PC-3 (cell line): ENCODE data around the gene FOLR1. TPM values are rescaled to one million over a fixed set of nuclear protein-coding genes. Genes with fewer than 3 reads are reported as not detected.

ENCODE experiments used
- ATAC-seq: fragments of 200-7000 bp; cut with Tn5 transposase; 2 replicates; pipeline ENCODE4 v1.9.1; 2020; ENCODE audit warnings: mild to moderate bottlenecking, moderate library complexity
- BruUV-seq: library from RNA; stranded (reverse); fragments of 400-500 nt; replicated peaks from 2 replicates; lab custom pipeline; 2021; lab: Mats Ljungman, UMichigan
- CTCF ChIA-PET: fragments of 300-600 bp; sonication (Branson Sonifier 250); formaldehyde crosslinking; loops from one replicate; lab custom pipeline; 2022; ENCODE audit warnings: antibody characterized with exemption; lab: Charles Lee
- POLR2A ChIA-PET: fragments of 300-600 bp; sonication (Branson Sonifier 250); formaldehyde crosslinking; loops from one replicate; lab custom pipeline; 2022; ENCODE audit warnings: antibody characterized with exemption; ENCODE audit not compliant: unreplicated experiment; lab: Charles Lee
- DNase-seq: peaks from one replicate; pipeline ENCODE4 v3.0.0-alpha.2; 2015
- H2AFZ ChIP-seq: fragments of 300-600 bp; sonication (generic); 2 replicates; pipeline ENCODE4 v1.6.0; 2016; ENCODE audit warnings: antibody characterized with exemption, low read length
- H3F3A ChIP-seq: fragments of 300-600 bp; sonication (generic); one replicate; pipeline ENCODE4 v1.6.0; 2017; ENCODE audit warnings: antibody characterized with exemption, low read length, control low read depth, mild to moderate bottlenecking; ENCODE audit not compliant: unreplicated experiment
- H3K27ac ChIP-seq: fragments of 300-600 bp; sonication (generic); 2 replicates; pipeline ENCODE4 v1.5.1; 2016; ENCODE audit warnings: mild to moderate bottlenecking, low read length
- H3K27me3 ChIP-seq: fragments of 300-600 bp; sonication (generic); 2 replicates; pipeline ENCODE4 v1.6.1; 2016; ENCODE audit warnings: low read length, mixed read lengths
- H3K36me3 ChIP-seq: fragments of 300-600 bp; sonication (generic); 2 replicates; pipeline ENCODE4 v1.6.1; 2016; ENCODE audit warnings: low read depth, mixed run types, low read length, mixed read lengths
- H3K4me1 ChIP-seq: fragments of 300-600 bp; sonication (generic); 2 replicates; pipeline ENCODE4 v1.5.1; 2016; ENCODE audit warnings: low read length; ENCODE audit not compliant: insufficient read depth
- H3K4me2 ChIP-seq: fragments of 300-600 bp; sonication (generic); 2 replicates; pipeline ENCODE4 v1.6.0; 2016; ENCODE audit warnings: low read length
- H3K4me3 ChIP-seq: fragments of 300-600 bp; sonication (generic); 2 replicates; pipeline ENCODE4 v1.5.1; 2016; ENCODE audit warnings: mild to moderate bottlenecking, low read length, mixed read lengths
- H3K79me2 ChIP-seq: fragments of 300-600 bp; sonication (generic); 2 replicates; pipeline ENCODE4 v1.6.1; 2017; ENCODE audit warnings: low read length, mixed read lengths
- H3K9ac ChIP-seq: fragments of 300-600 bp; sonication (generic); 2 replicates; pipeline ENCODE4 v1.6.0; 2016; ENCODE audit warnings: mild to moderate bottlenecking, low read length
- H3K9me2 ChIP-seq: fragments of 300-600 bp; sonication (generic); replicated peaks from 2 replicates; pipeline ENCODE4 v1.6.1; 2016; ENCODE audit warnings: mixed run types, low read length, mixed read lengths
- H3K9me3 ChIP-seq: fragments of 300-600 bp; sonication (generic); 2 replicates; pipeline ENCODE4 v1.6.1; 2016; ENCODE audit warnings: low read length, mixed read lengths
- H4K20me1 ChIP-seq: fragments of 300-600 bp; sonication (generic); 2 replicates; pipeline ENCODE4 v1.6.1; 2016; ENCODE audit warnings: low read length, mixed read lengths
- EZH2 ChIP-seq: fragments of 300-600 bp; sonication (generic); IDR thresholded peaks from one replicate; pipeline ENCODE4 v1.6.1; 2017; ENCODE audit warnings: antibody characterized with exemption, mild to moderate bottlenecking, low read length; ENCODE audit not compliant: unreplicated experiment
- EZH2phosphoT487 ChIP-seq: fragments of 300-600 bp; sonication (generic); IDR thresholded peaks from 2 replicates; pipeline ENCODE4 v1.6.1; 2018; ENCODE audit warnings: mild to moderate bottlenecking, antibody characterized with exemption, low read length, borderline replicate concordance
- intact Hi-C: fragments of 100-400 bp; cut with micrococcal nuclease; formaldehyde crosslinking; loops from 2 replicates; pipeline ENCODE4 v1.9.0; 2023
- total RNA-seq: library from RNA; depleted of rRNA; stranded (reverse); fragments of >200 nt; gene quantifications from 2 replicates; pipeline ENCODE4 v1.2.3, GENCODE V29; 2014
- TF ChIP-seq, protein P1 (sequence below): fragments of 300-600 bp; sonication (generic); conservative IDR thresholded peaks from 2 replicates; pipeline ENCODE4 v1.5.1; 2017; ENCODE audit warnings: antibody characterized with exemption, low read depth, mild to moderate bottlenecking, low read length

The FOLR1 gene
- total RNA-seq, 1 experiment from 2014 or later: 0.36 TPM

DNA sequence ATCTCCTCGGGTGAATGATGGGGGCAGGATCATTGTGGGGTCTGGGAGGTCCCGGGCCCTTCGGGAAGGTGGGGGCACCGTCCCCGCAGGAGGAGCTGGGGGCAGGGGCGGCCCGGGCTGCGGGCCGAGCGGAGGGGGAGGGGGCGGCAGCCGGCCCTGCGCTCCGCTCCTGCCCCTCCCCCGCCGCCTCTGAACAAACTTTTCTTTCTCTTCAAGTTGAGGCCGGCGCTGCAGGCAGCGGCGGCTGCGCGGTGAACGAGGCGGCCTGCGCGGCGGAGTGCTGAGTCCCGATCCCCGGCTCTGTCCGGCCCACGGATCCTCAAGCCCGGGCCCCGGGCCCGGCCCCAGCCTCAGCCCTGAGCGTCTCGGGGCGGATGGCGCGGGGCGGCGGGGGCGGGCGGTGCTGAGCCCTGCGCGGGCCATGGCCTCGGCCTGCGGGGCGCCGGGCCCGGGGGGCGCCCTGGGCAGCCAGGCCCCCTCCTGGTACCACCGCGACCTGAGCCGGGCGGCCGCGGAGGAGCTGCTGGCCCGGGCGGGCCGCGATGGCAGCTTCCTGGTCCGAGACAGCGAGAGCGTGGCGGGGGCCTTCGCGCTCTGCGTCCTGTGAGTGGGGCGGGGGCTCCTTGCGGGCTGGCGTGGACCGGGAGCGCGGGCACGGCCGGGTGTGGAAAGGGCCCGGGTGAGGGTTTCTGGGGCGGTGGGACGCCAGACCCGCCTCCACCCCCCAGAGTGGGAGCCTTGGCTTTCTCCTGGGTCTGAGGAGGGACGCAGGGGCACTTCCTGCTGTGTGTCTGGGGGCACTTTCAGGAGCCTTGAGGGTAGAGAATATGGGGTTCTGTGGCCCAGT is 32.8 kb downstream of the FOLR1 start, which contains the start of gene INPPL1:
Gene INPPL1, plus strand, starts transcription at position 204 of the 847 bp plus-strand sequence. Its CDS starts 218 bp downstream, at position 422.
- H3F3A ChIP-seq: no peaks in the 10 kb centered on the region
- peak within 1 kb of the TSS; percentile 34 for H3K27ac ChIP-seq
- no peaks in the 10 kb centered on the region for H4K20me1 ChIP-seq
- H3K9me2 ChIP-seq: no peaks in the 10 kb centered on the region
- ATAC-seq (peak; percentile 7), DNase-seq (peak; percentile 43)
- BruUV-seq: no TSS peak
- POLR2A ChIA-PET: no interaction called here
- TF ChIP-seq EZH2 (no peak), EZH2phosphoT487 (no peak)
- TF ChIP-seq, protein P1, sequence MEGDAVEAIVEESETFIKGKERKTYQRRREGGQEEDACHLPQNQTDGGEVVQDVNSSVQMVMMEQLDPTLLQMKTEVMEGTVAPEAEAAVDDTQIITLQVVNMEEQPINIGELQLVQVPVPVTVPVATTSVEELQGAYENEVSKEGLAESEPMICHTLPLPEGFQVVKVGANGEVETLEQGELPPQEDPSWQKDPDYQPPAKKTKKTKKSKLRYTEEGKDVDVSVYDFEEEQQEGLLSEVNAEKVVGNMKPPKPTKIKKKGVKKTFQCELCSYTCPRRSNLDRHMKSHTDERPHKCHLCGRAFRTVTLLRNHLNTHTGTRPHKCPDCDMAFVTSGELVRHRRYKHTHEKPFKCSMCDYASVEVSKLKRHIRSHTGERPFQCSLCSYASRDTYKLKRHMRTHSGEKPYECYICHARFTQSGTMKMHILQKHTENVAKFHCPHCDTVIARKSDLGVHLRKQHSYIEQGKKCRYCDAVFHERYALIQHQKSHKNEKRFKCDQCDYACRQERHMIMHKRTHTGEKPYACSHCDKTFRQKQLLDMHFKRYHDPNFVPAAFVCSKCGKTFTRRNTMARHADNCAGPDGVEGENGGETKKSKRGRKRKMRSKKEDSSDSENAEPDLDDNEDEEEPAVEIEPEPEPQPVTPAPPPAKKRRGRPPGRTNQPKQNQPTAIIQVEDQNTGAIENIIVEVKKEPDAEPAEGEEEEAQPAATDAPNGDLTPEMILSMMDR: no peak
- peaks cover 37% of the 10 kb centered on the region for H3K79me2 ChIP-seq
- no peaks in the 10 kb centered on the region for H3K27me3 ChIP-seq
- intact Hi-C loops: loop anchor here (2.0 kb wide), 1 partner anchor 14 kb away; no protein-coding TSS in a partner anchor
- peak within 1 kb of the TSS; percentile 66 for H3K9ac ChIP-seq
- H2AFZ ChIP-seq: peak within 1 kb of the TSS; percentile 99
- peaks cover 14% of the 10 kb centered on the region; the same call in 1 of the 2 replicates for H3K36me3 ChIP-seq
- peaks cover 14% of the 10 kb centered on the region for H3K4me1 ChIP-seq
- CTCF ChIA-PET: interaction anchor here (0.6 kb wide), 1 partner anchor 21 kb away, joined by 4 read pairs; no protein-coding TSS in a partner anchor
- peak within 1 kb of the TSS; percentile 97 for H3K4me3 ChIP-seq
- no peaks in the 10 kb centered on the region for H3K9me3 ChIP-seq
- peak within 1 kb of the TSS; percentile 100 for H3K4me2 ChIP-seq

DNA sequence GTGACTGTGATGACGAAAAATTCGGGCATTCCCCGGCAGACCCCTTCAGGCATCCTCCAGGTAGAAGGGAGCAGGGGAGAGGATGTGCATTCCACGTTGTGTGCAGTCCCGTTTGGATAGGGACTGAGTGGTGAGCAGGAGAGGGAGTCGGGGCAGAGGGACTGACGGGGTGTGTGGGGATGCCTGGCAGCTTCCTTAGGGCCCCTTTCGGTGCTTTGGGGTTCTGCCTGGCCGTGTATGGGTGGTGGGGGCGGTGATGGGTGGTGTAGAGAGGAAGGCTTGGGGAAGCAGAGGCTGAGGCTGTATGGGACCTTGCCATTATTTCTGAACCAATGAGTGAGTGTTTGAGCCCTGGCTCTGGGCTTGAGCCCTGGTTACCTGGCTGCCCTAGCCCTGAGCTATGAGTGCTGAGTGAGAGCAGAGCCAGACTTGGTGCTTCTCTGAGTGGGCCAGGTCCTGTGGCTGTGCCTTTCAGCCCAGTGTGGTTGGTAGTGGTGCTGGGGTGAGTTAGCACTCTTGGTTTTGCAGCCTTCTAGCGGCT is 33.5 kb downstream of the FOLR1 start:
- ChIA-PET POLR2A (interaction anchor here (0.5 kb wide), 1 partner anchor 9 kb away, joined by 7 read pairs; no protein-coding TSS in a partner anchor), CTCF (interaction anchor here (0.6 kb wide), 1 partner anchor 21 kb away, joined by 4 read pairs; no protein-coding TSS in a partner anchor)
- ATAC-seq: 0 out of 2 replicates have a peak, but pooled peaks have one; percentile 2
- peak overlapping the region; percentile 97 for H3K4me3 ChIP-seq
- no peaks in the 10 kb centered on the region for H3K27me3 ChIP-seq
- no peaks in the 10 kb centered on the region for H3K9me2 ChIP-seq
- peaks cover 37% of the 10 kb centered on the region for H3K79me2 ChIP-seq
- H2AFZ ChIP-seq: peak overlapping the region; percentile 79
- H3K9me3 ChIP-seq: no peaks in the 10 kb centered on the region
- peaks cover 21% of the 10 kb centered on the region for H3K36me3 ChIP-seq
- H3K4me1 ChIP-seq: peaks cover 14% of the 10 kb centered on the region
- DNase-seq: peak; percentile 31
- no peak for TF ChIP-seq EZH2
- TF ChIP-seq, protein P1: no peak
- TF ChIP-seq EZH2phosphoT487: no peak
- intact Hi-C loops: loop anchor here (2.0 kb wide), 1 partner anchor 13 kb away; no protein-coding TSS in a partner anchor
- H3F3A ChIP-seq: no peaks in the 10 kb centered on the region
- no TSS peak for BruUV-seq
- H3K27ac ChIP-seq: no peak overlapping the region
- no peaks in the 10 kb centered on the region for H4K20me1 ChIP-seq
- H3K4me2 ChIP-seq: peak overlapping the region; percentile 100
- peak overlapping the region; percentile 66 for H3K9ac ChIP-seq
